Osteoblast (primary cell): ENCODE measurements around the gene TRIM47. TPM values are rescaled to one million over a fixed set of nuclear protein-coding genes. Genes with fewer than 3 reads are reported as not detected.

Experiments
- DNase-seq: peaks from one replicate; pipeline ENCODE4 v3.0.0; 2011; ENCODE audit warnings: low spot score, mixed read lengths; ENCODE audit not compliant: insufficient read length; ENCODE audit errors: missing footprints
- H2AFZ ChIP-seq: 2 replicates; pipeline ENCODE4 v1.6.0; 2011; ENCODE audit warnings: mild to moderate bottlenecking, low read length
- H3K27ac ChIP-seq: 2 replicates; pipeline ENCODE4 v1.5.1; 2011; ENCODE audit warnings: mild to moderate bottlenecking, low read depth, low read length, moderate library complexity
- H3K27me3 ChIP-seq: 2 replicates; pipeline ENCODE4 v1.6.0; 2012; ENCODE audit warnings: mild to moderate bottlenecking, control low read depth, inconsistent platforms, low read length, moderate library complexity; ENCODE audit not compliant: insufficient read depth
- H3K36me3 ChIP-seq: 2 replicates; pipeline ENCODE4 v1.5.1; 2011; ENCODE audit warnings: mild to moderate bottlenecking, low read length, control low read depth, moderate library complexity; ENCODE audit not compliant: insufficient read depth
- H3K4me1 ChIP-seq: 2 replicates; pipeline ENCODE4 v1.5.1; 2011; ENCODE audit warnings: mild to moderate bottlenecking, low read length, control low read depth, moderate library complexity; ENCODE audit not compliant: insufficient read depth
- H3K4me2 ChIP-seq: 2 replicates; pipeline ENCODE4 v1.6.0; 2011; ENCODE audit warnings: mild to moderate bottlenecking, low read length; ENCODE audit not compliant: insufficient read depth
- H3K4me3 ChIP-seq: fragments of 200-600 bp; sonication (generic); 3 replicates; pipeline ENCODE4 v1.5.1; 2012; ENCODE audit warnings: mild to moderate bottlenecking, low read length, inconsistent platforms; ENCODE audit not compliant: insufficient read depth
- H3K79me2 ChIP-seq: 2 replicates; pipeline ENCODE4 v1.6.0; 2012; ENCODE audit warnings: mild to moderate bottlenecking, low read length, control low read depth, inconsistent platforms; ENCODE audit not compliant: insufficient read depth
- H3K9me3 ChIP-seq: 2 replicates; pipeline ENCODE4 v1.5.1; 2011; ENCODE audit warnings: low read depth, low read length, control low read depth
- H4K20me1 ChIP-seq: 2 replicates; pipeline ENCODE4 v1.6.0; 2012; ENCODE audit warnings: mild to moderate bottlenecking, low read length, control low read depth; ENCODE audit not compliant: insufficient read depth
- total RNA-seq: library from RNA; depleted of rRNA; stranded (reverse); fragments of >200 nt; gene quantifications from 2 replicates; pipeline ENCODE4 v1.2.3, GENCODE V29; 2012
- TF ChIP-seq, protein P1 (sequence below): IDR thresholded peaks from 2 replicates; pipeline ENCODE4 v1.5.1; 2011; ENCODE audit warnings: mild to moderate bottlenecking, low read depth, low read length, moderate library complexity; ENCODE audit errors: extremely low read depth

Gene TRIM47
- total RNA-seq, 1 donor, result 21.7 TPM

DNA sequence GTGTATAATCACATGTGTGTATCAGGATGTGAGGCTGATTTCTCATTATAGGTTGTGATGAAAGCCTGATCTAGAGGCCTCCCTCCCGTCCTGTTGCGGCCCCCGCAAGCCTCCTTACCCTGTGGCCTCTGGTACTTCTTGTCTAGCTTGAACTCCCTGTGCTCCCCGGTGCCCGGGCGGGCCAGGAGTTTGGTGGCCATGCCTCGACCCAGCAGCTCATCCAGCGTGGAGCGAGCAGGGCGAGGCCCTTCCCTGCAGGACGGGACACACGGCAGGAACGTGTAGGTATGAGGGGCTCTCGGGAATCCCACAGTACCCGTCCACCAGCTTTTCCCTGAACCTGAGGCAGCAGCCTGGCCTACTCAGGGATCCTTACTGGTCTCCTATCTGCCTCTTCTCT lies 47.5 kb upstream of the TRIM47 start:
- no peaks in the 10 kb centered on the region for H3K4me1 ChIP-seq
- no peak overlapping the region for H3K4me3 ChIP-seq
- no peak overlapping the region for H3K4me2 ChIP-seq
- H3K79me2 ChIP-seq, result no peaks in the 10 kb centered on the region
- H3K27ac ChIP-seq, result no peak overlapping the region
- no peaks in the 10 kb centered on the region for H3K27me3 ChIP-seq
- peak; percentile 42 for DNase-seq
- H3K36me3 ChIP-seq, result peaks cover 16% of the 10 kb centered on the region
- no peak overlapping the region for H2AFZ ChIP-seq
- TF ChIP-seq, protein P1, sequence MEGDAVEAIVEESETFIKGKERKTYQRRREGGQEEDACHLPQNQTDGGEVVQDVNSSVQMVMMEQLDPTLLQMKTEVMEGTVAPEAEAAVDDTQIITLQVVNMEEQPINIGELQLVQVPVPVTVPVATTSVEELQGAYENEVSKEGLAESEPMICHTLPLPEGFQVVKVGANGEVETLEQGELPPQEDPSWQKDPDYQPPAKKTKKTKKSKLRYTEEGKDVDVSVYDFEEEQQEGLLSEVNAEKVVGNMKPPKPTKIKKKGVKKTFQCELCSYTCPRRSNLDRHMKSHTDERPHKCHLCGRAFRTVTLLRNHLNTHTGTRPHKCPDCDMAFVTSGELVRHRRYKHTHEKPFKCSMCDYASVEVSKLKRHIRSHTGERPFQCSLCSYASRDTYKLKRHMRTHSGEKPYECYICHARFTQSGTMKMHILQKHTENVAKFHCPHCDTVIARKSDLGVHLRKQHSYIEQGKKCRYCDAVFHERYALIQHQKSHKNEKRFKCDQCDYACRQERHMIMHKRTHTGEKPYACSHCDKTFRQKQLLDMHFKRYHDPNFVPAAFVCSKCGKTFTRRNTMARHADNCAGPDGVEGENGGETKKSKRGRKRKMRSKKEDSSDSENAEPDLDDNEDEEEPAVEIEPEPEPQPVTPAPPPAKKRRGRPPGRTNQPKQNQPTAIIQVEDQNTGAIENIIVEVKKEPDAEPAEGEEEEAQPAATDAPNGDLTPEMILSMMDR, result no peak
- H4K20me1 ChIP-seq, result no peaks in the 10 kb centered on the region
- no peaks in the 10 kb centered on the region for H3K9me3 ChIP-seq

DNA sequence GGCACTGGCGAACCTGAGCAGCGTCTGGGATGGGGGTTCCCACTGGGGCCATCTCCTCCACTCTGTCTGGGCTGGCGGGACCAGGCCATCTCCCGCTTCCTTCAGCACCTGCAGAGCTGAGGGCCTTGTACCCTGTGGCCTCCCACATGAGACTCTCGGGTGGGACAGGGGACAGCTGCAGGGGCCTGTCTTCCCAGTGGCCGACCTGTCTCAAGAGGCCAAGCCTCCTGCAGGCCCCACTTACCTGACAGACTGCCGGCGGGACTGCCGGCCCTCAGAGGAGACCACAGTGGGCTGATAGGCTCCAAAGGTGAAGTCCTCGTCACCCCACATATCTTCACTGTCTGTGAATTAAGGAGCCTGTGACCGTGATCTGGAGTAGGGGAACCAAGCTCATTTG lies 46.7 kb upstream of the TRIM47 start:
- TF ChIP-seq, protein P1, result no peak
- no peak overlapping the region for H2AFZ ChIP-seq
- no peaks in the 10 kb centered on the region for H3K27me3 ChIP-seq
- H3K36me3 ChIP-seq, result peaks cover 16% of the 10 kb centered on the region
- peak; percentile 9 for DNase-seq
- H3K4me1 ChIP-seq, result no peaks in the 10 kb centered on the region
- H3K79me2 ChIP-seq, result no peaks in the 10 kb centered on the region
- no peak overlapping the region for H3K27ac ChIP-seq
- no peaks in the 10 kb centered on the region for H3K9me3 ChIP-seq
- no peak overlapping the region for H3K4me2 ChIP-seq
- no peak overlapping the region for H3K4me3 ChIP-seq
- no peaks in the 10 kb centered on the region for H4K20me1 ChIP-seq

DNA sequence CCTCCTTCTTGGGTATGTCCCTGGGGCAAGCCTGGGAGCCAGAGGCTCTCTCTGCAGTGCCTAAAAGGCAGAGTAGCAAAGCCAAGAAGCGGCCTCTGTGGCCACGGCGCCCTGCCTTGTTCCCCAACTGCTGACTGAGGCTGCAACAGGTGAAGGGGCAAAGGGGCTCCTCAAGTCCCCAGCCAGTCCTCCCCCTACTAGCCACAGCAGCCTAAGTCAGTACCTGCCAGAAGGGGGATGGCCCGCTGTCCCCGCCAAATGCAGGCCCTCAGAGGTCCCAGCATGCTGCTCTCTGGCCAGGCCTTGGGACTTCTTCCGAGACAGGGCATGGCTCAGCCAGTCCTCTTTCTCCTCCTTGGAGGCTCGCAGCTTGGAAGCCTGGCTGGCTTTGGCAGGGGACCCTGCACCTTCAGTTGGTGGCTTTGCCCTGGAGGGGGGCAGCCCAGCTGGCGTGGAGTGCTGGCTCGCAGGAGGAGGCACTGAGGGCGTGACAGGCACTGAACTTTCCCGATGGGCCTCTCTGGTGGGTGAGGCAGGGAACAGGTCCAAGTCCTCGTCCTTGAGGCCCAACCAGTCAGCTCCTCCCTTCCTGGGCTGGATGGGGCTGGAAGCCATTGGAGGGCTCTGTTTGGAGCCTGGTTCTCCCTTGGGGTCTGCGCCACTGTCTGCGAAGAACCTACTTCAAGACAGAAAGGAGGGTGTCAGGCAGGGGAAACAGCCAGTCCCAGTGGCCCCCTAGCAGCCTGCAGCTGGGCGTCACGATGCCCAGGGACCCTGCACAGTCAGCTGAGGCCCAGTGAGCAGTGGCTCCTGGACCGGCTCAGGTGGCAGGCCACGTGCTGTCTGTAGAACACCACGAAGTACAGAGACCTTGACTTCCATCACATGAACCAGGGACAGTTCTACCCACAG lies 44.8 kb upstream of the TRIM47 start:
- no peak overlapping the region for H3K27ac ChIP-seq
- H3K4me1 ChIP-seq, result no peaks in the 10 kb centered on the region
- H3K4me2 ChIP-seq, result no peak overlapping the region
- no peaks in the 10 kb centered on the region for H3K27me3 ChIP-seq
- no peak overlapping the region for H2AFZ ChIP-seq
- H3K4me3 ChIP-seq, result no peak overlapping the region
- no peaks in the 10 kb centered on the region for H3K79me2 ChIP-seq
- peak; percentile 55 for DNase-seq
- peaks cover 16% of the 10 kb centered on the region for H3K36me3 ChIP-seq
- H4K20me1 ChIP-seq, result no peaks in the 10 kb centered on the region
- no peaks in the 10 kb centered on the region for H3K9me3 ChIP-seq
- TF ChIP-seq, protein P1, result no peak

DNA sequence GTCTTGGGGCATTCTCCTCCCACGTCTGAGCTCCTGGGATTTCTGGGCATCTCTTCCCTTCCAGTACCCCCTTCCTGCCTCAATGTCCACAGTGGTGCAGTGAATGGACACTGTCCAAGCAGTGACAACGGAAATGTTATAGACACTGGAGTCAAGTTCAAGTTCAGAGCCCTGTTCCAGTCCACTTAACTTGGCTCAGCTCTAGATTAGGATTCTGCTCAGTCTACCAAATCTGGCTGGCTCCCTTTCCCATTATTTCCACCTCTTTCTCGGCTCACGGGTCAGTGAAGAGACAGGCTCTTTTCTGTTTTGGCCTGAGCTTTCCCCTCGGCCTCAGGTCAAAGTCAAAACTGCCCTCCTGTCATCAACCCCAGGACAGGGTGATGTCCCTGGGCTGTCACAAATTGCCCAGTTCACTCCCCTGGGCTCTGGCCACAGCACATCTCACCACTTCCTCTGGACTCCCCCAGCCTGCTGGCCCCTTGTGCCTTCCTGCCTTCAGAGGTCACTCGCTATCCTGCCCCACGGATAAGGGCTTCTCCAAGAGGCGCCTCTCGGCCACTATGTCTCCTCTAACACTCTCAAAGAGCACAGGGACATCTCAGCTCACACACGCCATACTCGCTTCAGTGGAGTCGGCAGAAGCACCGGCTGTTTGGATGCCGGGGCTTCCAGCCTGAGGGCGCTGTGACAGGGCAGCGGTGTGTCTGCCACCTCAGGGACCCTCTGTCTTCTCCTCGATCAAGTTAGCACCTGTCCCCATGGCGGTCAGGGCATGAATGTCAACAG lies 44.0 kb upstream of the TRIM47 start:
- no peaks in the 10 kb centered on the region for H3K79me2 ChIP-seq
- no peak overlapping the region for H2AFZ ChIP-seq
- H4K20me1 ChIP-seq, result no peaks in the 10 kb centered on the region
- H3K27ac ChIP-seq, result no peak overlapping the region
- H3K9me3 ChIP-seq, result no peaks in the 10 kb centered on the region
- H3K4me2 ChIP-seq, result no peak overlapping the region
- peaks cover 16% of the 10 kb centered on the region for H3K36me3 ChIP-seq
- peak; percentile 70 for DNase-seq
- no peaks in the 10 kb centered on the region for H3K27me3 ChIP-seq
- TF ChIP-seq, protein P1, result no peak
- H3K4me3 ChIP-seq, result no peak overlapping the region
- H3K4me1 ChIP-seq, result no peaks in the 10 kb centered on the region
